Astrocyte (in vitro differentiated cells and primary cell): ENCODE data around the gene GSTK1. TPM values are rescaled to one million over a fixed set of nuclear protein-coding genes. Genes with fewer than 3 reads are reported as not detected.

Source experiments
- DNase-seq: peaks from one replicate; pipeline ENCODE4 v3.0.0-alpha.2; 2010; ENCODE audit warnings: low read depth
- FAIRE-seq: peaks from 2 replicates; lab custom pipeline; 2011; peaks lifted over from hg19 to GRCh38; lab: Jason Lieb, UNC
- H2AFZ ChIP-seq: 2 replicates; pipeline ENCODE4 v1.6.0; 2012; ENCODE audit warnings: low read depth, low read length, inconsistent platforms
- H3K27ac ChIP-seq: 2 replicates; pipeline ENCODE4 v1.5.1; 2011; ENCODE audit warnings: low read depth, low read length, inconsistent platforms
- H3K27me3 ChIP-seq: 2 replicates; pipeline ENCODE4 v1.6.0; 2011; ENCODE audit warnings: low read length, inconsistent platforms; ENCODE audit not compliant: insufficient read depth
- H3K36me3 ChIP-seq: 2 replicates; pipeline ENCODE4 v1.5.1; 2011; ENCODE audit warnings: low read length, inconsistent platforms; ENCODE audit not compliant: insufficient read depth
- H3K4me1 ChIP-seq: 2 replicates; pipeline ENCODE4 v1.5.1; 2011; ENCODE audit warnings: low read length, inconsistent platforms; ENCODE audit not compliant: insufficient read depth
- H3K4me2 ChIP-seq: 2 replicates; pipeline ENCODE4 v1.6.0; 2012; ENCODE audit warnings: low read length, inconsistent platforms
- H3K4me3 ChIP-seq: 2 replicates; pipeline ENCODE4 v1.5.1; 2011; ENCODE audit warnings: low read depth, mild to moderate bottlenecking, low read length, inconsistent platforms; ENCODE audit not compliant: insufficient read depth
- H3K79me2 ChIP-seq: 2 replicates; pipeline ENCODE4 v1.6.0; 2012; ENCODE audit warnings: mild to moderate bottlenecking, low read length, inconsistent platforms; ENCODE audit not compliant: insufficient read depth
- H3K9ac ChIP-seq: 2 replicates; pipeline ENCODE4 v1.6.0; 2012; ENCODE audit warnings: mild to moderate bottlenecking, low read length, inconsistent platforms
- H3K9me3 ChIP-seq: 2 replicates; pipeline ENCODE4 v1.5.1; 2012; ENCODE audit warnings: low read depth, mild to moderate bottlenecking, low read length, inconsistent platforms; ENCODE audit not compliant: insufficient read depth
- H4K20me1 ChIP-seq: 2 replicates; pipeline ENCODE4 v1.6.0; 2012; ENCODE audit warnings: low read length, inconsistent platforms; ENCODE audit not compliant: insufficient read depth
- H3K27ac Mint-ChIP-seq: one replicate; pipeline ENCODE4 v1.8.0; 2021; ENCODE audit warnings: mild to moderate bottlenecking, mixed read lengths; ENCODE audit not compliant: unreplicated experiment
- H3K27me3 Mint-ChIP-seq: one replicate; pipeline ENCODE4 v1.8.0; 2021; ENCODE audit warnings: low read depth, mixed read lengths; ENCODE audit not compliant: unreplicated experiment
- H3K36me3 Mint-ChIP-seq: one replicate; pipeline ENCODE4 v1.8.0; 2021; ENCODE audit warnings: low read depth, mixed read lengths; ENCODE audit not compliant: unreplicated experiment
- H3K4me1 Mint-ChIP-seq: one replicate; pipeline ENCODE4 v1.8.0; 2021; ENCODE audit warnings: low read depth, mixed read lengths; ENCODE audit not compliant: unreplicated experiment
- H3K4me3 Mint-ChIP-seq: one replicate; pipeline ENCODE4 v1.8.0; 2021; ENCODE audit warnings: mild to moderate bottlenecking, moderate library complexity, mixed read lengths; ENCODE audit not compliant: unreplicated experiment
- H3K9me3 Mint-ChIP-seq: one replicate; pipeline ENCODE4 v1.8.0; 2021; ENCODE audit warnings: mild to moderate bottlenecking, mixed read lengths; ENCODE audit not compliant: unreplicated experiment
- EZH2 ChIP-seq: IDR thresholded peaks from 2 replicates; pipeline ENCODE4 v1.6.1; 2012; ENCODE audit warnings: mild to moderate bottlenecking, low read length, inconsistent platforms; ENCODE audit not compliant: insufficient read depth
- total RNA-seq: library from RNA; stranded (reverse); gene quantifications from 2 replicates; pipeline ENCODE4 v1.2.1, GENCODE V29; 2021
- TF ChIP-seq, protein P1 (sequence below): IDR thresholded peaks from 2 replicates; pipeline ENCODE4 v1.5.1; 2011; ENCODE audit warnings: low read depth, mild to moderate bottlenecking, inconsistent platforms, low read length, moderate library complexity; ENCODE audit not compliant: insufficient read depth

Gene GSTK1
- total RNA-seq, 1 donor from 2014 or later, result 97.5 TPM

DNA sequence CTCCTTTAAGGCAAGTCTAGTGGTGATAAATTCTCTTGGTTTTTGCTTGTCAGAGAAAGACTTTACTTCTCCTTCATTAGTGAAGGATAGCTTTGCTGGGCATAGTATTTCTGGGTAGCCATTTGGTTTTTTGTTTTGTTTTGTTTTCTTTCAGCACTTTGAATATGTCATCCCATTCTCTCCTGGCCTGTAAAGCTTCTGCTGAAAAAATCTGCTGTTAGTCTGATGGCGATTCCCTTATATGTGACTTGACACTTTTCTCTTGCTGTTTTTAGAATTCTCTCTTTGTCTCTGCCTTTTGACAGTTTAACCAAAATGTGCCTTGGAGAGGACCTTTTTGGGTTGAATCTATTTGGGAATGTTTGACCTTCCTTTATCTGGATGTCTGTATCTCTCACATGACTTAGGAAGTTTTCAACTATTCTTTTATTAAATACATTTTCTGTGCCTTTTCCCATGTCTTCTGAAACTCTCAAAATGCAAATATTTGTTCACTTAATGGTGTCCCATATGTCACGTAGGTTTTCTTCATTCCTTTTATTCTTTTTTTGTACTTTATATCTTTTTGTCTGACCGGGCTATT lies 26.7 kb upstream of the GSTK1 start:
- Mint-ChIP-seq H3K27ac (no peak overlapping the region), H3K9me3 (peaks cover 10% of the 10 kb centered on the region), H3K4me1 (peaks cover 22% of the 10 kb centered on the region), H3K27me3 (no peaks in the 10 kb centered on the region), H3K36me3 (no peaks in the 10 kb centered on the region), H3K4me3 (no peak overlapping the region)
- no peak for DNase-seq
- H3K36me3 ChIP-seq, result no peaks in the 10 kb centered on the region
- H3K27me3 ChIP-seq, result peaks cover under 1% of the 10 kb centered on the region
- no peak overlapping the region for H3K4me2 ChIP-seq
- no peak overlapping the region for H2AFZ ChIP-seq
- no peak overlapping the region for H3K9ac ChIP-seq
- H3K4me3 ChIP-seq, result no peak overlapping the region
- FAIRE-seq, result no peak
- peaks cover 6% of the 10 kb centered on the region for H3K4me1 ChIP-seq
- no peaks in the 10 kb centered on the region for H4K20me1 ChIP-seq
- H3K27ac ChIP-seq, result no peak overlapping the region
- no peaks in the 10 kb centered on the region for H3K79me2 ChIP-seq
- TF ChIP-seq, protein P1, sequence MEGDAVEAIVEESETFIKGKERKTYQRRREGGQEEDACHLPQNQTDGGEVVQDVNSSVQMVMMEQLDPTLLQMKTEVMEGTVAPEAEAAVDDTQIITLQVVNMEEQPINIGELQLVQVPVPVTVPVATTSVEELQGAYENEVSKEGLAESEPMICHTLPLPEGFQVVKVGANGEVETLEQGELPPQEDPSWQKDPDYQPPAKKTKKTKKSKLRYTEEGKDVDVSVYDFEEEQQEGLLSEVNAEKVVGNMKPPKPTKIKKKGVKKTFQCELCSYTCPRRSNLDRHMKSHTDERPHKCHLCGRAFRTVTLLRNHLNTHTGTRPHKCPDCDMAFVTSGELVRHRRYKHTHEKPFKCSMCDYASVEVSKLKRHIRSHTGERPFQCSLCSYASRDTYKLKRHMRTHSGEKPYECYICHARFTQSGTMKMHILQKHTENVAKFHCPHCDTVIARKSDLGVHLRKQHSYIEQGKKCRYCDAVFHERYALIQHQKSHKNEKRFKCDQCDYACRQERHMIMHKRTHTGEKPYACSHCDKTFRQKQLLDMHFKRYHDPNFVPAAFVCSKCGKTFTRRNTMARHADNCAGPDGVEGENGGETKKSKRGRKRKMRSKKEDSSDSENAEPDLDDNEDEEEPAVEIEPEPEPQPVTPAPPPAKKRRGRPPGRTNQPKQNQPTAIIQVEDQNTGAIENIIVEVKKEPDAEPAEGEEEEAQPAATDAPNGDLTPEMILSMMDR, result no peak
- TF ChIP-seq EZH2, result no peak
- H3K9me3 ChIP-seq, result no peaks in the 10 kb centered on the region

DNA sequence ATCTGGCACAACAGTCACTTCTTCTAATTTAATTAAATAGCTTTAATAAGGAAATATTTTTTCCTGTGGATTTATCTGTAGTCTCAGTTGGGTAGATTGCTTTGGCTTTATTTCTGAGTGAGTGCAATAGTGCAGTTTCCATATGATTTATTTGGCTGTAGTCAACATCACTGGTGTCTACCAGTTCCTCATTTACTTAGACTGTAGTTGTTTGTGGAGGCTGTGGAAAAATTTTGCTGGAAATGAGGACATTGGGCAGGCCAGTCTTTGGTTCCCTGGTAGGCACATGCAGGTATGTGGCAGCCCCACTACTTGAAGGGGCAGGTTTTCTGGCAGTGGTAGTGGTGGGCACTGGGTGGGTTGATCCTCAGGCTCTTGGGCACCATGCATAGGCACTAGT lies 25.9 kb upstream of the GSTK1 start:
- H3K79me2 ChIP-seq, result no peaks in the 10 kb centered on the region
- no peak overlapping the region for H3K27ac Mint-ChIP-seq
- H3K9me3 Mint-ChIP-seq, result peaks cover 10% of the 10 kb centered on the region
- peaks cover 23% of the 10 kb centered on the region for H3K4me1 Mint-ChIP-seq
- no peak overlapping the region for H3K9ac ChIP-seq
- no peak for DNase-seq
- TF ChIP-seq, protein P1, result no peak
- no peak for TF ChIP-seq EZH2
- peaks cover 6% of the 10 kb centered on the region for H3K4me1 ChIP-seq
- no peak overlapping the region for H3K4me3 ChIP-seq
- no peak overlapping the region for H3K27ac ChIP-seq
- peaks cover 2% of the 10 kb centered on the region for H3K27me3 ChIP-seq
- H3K36me3 ChIP-seq, result no peaks in the 10 kb centered on the region
- no peaks in the 10 kb centered on the region for H3K9me3 ChIP-seq
- H3K4me2 ChIP-seq, result no peak overlapping the region
- no peaks in the 10 kb centered on the region for H3K36me3 Mint-ChIP-seq
- FAIRE-seq, result no peak
- no peak overlapping the region for H3K4me3 Mint-ChIP-seq
- no peaks in the 10 kb centered on the region for H3K27me3 Mint-ChIP-seq
- no peaks in the 10 kb centered on the region for H4K20me1 ChIP-seq
- H2AFZ ChIP-seq, result no peak overlapping the region

GRCh38 chr7:143238289-143238980 lies 24.8 kb upstream of the GSTK1 start:
- no peak for DNase-seq
- H3K9ac ChIP-seq, result no peak overlapping the region
- H3K36me3 ChIP-seq, result no peaks in the 10 kb centered on the region
- H2AFZ ChIP-seq, result no peak overlapping the region
- FAIRE-seq, result no peak
- H3K27me3 ChIP-seq, result peaks cover 2% of the 10 kb centered on the region
- H3K4me1 ChIP-seq, result peaks cover 6% of the 10 kb centered on the region
- peaks cover 10% of the 10 kb centered on the region for H3K9me3 Mint-ChIP-seq
- H4K20me1 ChIP-seq, result no peaks in the 10 kb centered on the region
- no peaks in the 10 kb centered on the region for H3K27me3 Mint-ChIP-seq
- H3K36me3 Mint-ChIP-seq, result no peaks in the 10 kb centered on the region
- peaks cover 23% of the 10 kb centered on the region for H3K4me1 Mint-ChIP-seq
- H3K79me2 ChIP-seq, result no peaks in the 10 kb centered on the region
- no peak overlapping the region for H3K27ac ChIP-seq
- H3K9me3 ChIP-seq, result no peaks in the 10 kb centered on the region
- peak overlapping the region; percentile 90 for H3K27ac Mint-ChIP-seq
- H3K4me3 ChIP-seq, result no peak overlapping the region
- no peak overlapping the region for H3K4me2 ChIP-seq
- no peak overlapping the region for H3K4me3 Mint-ChIP-seq
- TF ChIP-seq EZH2, result no peak
- TF ChIP-seq, protein P1, result no peak
